ENCODE data around the gene SDK2.

SDK2 gene, protein sequence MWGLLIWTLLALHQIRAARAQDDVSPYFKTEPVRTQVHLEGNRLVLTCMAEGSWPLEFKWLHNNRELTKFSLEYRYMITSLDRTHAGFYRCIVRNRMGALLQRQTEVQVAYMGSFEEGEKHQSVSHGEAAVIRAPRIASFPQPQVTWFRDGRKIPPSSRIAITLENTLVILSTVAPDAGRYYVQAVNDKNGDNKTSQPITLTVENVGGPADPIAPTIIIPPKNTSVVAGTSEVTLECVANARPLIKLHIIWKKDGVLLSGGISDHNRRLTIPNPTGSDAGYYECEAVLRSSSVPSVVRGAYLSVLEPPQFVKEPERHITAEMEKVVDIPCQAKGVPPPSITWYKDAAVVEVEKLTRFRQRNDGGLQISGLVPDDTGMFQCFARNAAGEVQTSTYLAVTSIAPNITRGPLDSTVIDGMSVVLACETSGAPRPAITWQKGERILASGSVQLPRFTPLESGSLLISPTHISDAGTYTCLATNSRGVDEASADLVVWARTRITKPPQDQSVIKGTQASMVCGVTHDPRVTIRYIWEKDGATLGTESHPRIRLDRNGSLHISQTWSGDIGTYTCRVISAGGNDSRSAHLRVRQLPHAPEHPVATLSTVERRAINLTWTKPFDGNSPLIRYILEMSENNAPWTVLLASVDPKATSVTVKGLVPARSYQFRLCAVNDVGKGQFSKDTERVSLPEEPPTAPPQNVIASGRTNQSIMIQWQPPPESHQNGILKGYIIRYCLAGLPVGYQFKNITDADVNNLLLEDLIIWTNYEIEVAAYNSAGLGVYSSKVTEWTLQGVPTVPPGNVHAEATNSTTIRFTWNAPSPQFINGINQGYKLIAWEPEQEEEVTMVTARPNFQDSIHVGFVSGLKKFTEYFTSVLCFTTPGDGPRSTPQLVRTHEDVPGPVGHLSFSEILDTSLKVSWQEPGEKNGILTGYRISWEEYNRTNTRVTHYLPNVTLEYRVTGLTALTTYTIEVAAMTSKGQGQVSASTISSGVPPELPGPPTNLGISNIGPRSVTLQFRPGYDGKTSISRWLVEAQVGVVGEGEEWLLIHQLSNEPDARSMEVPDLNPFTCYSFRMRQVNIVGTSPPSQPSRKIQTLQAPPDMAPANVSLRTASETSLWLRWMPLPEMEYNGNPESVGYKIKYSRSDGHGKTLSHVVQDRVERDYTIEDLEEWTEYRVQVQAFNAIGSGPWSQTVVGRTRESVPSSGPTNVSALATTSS (N-terminal part only)

DNA sequence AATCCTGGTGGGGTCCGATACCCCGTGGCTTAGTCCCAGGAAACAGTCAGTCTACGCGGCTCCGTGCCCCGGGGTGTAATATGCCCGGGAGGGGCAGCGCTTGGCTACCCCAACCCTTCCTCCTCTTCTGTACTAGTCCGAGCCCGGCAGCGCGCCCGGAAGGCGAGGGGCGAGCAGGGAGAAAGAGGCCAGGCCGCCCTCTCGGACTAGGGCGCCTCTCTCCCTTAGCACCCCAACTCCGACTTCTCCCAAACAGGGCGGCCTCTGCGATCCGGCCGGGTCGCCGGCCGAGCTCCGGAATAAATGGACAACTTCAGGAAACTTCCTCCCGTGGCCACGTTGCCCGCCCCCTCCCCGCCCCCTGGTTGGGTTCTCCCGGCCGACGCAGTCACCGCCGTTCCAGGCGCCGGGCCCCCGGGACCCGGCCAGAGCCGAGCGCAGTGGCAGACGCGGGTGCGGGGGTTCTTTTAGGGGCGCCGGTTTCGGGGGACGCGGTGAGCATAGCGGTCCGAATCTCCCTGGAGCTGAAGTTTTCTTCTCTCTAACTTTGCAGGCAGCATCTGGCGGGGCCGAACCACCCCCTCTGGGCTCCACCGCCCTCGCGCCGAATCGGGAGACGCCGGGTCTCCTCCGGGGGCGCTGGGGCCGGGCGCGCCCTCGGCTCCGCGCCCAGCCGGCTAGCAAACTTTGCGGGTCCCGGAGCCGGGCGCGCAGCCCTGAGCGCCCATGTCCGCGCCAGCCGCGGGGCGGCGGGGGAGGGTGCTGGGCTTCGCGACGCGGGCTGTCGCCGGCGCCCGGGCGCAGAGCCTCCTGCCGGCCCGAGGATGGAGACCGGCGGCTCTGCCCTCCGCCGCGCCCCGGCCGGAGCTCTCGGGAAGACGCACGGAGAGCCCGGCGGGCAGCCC, at the start of gene SDK2:
SDK2 (minus strand) TSS at position 301 of the 905 bp plus-strand sequence. CDS start 357 bp downstream, outside the sequence.
- DNase-seq: no peak

DNA sequence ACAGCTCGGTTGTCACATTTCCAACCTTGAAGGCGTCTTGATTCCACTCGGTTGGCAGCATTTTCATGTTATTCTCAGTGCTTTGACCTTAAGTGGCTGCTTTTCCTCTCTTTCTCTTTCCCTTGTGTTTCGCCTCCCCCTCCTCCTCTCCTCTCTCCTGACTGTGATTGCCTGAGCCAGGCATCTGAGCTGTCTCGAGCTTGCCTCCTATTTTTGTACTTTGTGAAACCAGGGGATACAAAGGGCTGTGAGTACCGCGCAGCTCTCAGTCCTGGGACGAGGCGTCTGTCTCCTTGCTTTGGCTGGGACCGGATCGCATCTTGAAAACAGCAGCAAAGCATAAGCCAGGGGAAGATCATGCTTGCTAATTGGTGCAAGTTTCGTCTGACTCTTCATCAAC, 48.8 kb upstream of the SDK2 start:
- DNase-seq: no peak

DNA sequence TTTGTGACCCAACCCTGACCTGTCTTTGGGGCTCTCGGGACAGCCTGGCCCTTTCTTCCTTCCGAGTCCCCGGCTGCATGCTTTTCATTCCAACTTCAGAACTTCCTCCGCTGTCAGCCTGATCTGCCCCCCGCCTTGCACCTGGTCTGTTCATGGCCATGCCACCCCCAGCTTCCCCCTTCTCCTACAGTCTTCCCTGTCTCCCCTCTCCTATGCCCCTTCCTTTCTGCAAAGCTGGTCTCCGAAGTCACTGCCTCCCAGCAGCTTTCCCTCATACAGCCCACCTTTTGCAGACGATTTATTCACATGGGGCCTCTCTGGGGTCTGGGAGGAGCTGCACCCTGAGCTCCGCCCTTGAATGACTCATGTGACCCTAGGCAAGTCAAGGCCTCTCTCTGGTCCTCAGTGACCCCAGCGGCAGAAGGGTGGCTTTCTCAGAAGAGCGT, 47.1 kb upstream of the SDK2 start:
- DNase-seq: no peak

DNA sequence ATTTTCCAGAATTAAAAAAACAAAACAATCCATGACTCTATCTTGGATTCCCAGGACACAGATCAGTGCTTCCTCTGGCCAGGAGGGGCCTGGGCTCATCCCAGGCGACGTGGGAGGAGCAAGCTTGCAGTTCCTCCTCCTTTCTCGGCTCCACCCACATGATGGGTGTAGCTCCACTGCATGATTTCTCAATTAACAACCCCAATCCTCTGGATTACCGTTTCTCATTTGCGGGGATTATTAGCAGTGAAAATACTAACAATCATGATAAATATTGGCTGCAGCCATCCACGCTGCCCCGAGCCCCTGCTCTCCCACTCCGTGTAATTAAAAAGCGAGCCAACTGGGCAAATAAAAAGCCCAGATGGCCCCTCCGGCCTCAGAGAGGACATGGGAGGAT, 46.4 kb upstream of the SDK2 start:
- DNase-seq: no peak

DNA sequence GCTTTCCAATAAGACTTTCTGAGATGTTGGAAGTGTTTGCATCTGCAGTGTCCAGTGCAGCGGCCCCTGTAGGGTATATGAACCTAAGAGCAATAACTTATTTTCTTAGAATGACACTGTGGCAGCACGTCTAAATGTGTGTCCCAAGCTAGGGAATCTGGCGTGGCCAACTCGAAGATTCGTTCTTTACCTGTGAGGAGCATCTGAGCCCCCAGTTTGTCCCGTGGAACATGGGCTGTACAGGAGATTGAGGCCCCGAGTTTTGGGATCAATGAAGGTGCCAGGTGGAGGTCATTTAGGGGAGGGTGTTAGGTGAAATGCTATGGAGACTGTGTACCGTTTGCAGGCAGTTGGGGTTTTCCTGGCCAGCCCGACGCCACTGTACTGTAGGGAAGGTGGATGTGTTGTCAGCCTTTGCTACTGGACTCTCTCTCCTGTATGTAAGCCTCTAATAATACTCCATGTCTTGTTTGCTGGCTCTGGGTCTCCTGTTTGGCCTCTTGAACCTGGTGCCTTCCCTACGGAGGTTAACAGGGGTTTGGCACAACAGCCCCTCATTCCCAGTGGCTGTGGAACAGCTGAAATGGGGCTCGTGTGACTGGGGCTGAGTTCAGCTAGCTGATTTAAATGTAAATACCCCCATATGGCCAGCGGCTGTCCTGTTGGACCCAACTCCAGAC, 45.5 kb upstream of the SDK2 start:
- no peak for DNase-seq

DNA sequence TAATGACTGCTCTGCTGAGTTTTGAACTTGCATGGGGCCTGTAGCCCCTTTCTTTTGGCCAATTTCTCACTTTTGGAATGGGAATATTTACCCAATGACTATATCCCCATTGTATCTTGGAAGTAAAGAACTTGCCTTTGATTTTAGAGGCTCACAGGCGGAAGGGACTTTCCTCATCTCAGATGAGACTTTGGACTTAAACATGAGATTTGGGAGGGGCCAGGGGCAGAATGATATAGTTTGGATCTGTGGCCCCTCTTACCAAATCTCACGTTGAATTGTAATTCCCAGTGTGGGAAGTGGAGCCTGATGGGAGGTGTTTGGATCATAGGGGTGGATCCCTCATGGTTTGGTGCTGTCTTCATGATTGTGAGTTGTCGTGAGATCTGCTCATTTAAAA, 42.7 kb upstream of the SDK2 start:
- DNase-seq: no peak

DNA sequence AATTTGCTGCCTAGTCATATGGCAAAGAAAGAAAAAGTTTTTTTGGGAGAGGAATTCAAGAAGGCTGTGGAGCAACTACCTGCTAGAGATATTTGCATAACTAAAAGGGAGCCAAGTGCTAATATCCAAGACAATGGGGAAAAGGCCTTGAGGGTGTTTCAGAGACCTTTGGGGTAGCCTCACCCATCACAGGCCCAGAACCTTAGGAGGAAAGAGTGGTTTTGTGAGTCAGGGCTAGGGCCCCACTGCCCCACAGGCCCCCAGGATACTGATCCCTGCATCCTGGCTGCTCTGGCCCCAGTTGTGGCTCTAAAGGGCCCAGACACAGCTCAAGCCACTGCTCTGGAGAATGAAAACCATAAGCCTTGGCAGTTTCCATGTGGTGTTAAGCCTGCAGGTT, 41.9 kb upstream of the SDK2 start:
- no peak for DNase-seq

DNA sequence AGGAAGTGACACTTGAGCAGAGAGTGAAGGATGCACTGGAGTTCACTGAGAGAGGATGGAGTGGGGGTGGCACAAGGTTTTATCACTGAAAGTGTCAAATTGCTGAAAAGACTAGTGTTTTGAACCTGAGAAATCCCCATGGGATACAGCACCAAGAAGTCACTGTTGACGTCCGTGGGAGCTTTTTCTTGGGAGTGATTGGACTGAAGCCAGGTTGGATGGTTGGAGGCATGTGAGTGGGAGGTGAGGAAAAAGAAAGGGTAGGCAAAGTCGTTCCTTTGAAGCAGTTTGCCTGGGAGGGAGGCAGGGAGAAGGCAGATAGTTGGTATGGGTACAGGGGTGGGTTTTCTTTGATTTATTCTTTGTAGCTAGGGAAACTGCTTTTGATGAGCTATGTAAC, 39.9 kb upstream of the SDK2 start:
- DNase-seq: no peak

DNA sequence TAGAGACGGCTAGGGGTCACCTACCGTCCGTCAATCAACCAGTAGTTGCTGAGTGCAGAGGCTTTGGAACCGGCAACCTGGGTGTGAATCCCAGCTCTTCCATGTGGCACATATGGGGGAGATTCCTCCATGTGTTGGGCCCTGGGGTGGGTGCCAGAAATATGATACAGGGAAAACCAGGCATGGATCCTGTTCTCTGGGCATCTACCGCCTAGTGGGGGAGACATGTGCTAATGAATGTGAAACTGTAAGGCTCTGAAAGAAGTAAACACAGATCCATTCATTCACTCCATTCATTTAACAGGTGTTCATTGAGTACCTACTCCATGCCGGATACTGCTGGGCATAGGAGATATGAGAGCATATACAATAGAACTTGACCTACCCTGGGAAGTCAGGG, 39.5 kb upstream of the SDK2 start:
- no peak for DNase-seq

DNA sequence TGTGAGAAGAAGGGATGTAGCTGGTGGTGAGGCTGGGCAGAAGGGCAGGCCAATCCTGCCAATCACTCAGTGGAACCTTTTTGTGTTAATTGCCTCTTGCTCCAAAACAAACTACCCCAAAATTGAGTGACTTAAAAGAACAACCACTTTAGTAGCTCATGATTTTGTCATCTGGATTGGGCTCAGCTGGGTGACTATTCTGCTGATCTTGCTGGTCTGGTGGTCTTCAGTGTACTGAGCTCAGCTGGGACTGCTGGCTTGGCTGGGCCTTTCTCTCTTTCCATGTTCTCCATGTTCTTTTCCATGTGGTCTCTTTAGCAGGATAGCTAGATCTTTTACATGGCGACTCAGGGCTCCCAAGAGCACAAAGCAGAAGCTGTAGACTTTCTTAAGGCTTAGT, 37.7 kb upstream of the SDK2 start:
- no peak for DNase-seq

DNA sequence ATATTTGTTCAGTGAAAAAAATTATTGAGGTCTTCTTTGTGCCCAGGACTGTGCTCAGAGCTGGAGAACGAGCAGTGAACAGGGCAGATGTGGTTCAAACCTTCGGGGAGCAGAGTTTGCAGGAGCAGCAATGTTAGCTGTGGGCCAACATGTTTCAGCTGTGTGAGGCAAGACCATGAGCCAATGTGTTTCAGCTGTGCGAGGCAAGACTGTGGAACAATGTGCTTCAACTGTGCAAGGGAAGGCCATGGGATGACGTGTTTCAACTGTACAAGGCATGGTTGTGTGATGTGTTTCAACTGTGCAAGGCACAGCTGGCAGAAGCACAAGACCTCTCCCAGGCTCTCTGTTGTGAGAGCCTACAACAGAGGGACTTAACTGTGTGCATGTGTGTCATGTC, 35.2 kb upstream of the SDK2 start:
- no peak for DNase-seq

DNA sequence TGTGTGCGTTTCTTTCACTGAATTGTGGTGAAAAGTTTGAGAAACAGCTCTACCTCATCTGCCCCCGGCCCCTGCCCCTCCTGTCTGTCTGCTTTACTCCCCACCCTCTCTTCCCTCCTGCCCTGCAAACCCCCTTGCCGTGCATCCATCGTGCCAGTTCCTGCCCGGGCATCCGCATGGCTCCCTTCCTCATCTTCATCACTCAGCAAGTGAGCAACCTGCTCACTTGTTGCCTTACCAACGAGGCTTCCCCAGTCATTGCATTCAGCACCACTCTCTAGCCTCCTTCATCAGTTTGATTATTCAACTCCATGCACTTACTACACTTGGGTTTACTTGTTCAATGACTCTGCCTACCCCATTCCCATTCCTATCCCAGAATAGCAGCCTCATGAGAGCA, 34.8 kb upstream of the SDK2 start:
- DNase-seq: no peak

DNA sequence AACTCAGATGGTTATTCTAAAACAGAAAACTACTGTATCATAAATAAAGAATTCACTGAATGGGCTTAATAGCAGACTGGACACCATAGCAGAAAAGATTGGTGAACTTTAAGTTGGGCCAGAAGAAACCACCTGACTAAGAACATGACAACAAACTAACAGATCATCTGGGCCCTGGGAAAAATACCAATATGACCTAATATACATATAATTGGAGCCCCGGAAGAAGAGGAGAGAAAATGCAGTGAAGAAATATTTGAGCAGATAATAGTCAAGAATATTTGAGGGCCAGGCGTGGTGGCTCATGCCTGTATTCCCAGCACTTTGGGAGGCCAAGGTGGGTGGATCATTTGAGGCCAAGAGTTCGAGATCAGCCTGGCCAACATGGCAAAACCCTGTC, 25.5 kb upstream of the SDK2 start:
- no peak for DNase-seq

DNA sequence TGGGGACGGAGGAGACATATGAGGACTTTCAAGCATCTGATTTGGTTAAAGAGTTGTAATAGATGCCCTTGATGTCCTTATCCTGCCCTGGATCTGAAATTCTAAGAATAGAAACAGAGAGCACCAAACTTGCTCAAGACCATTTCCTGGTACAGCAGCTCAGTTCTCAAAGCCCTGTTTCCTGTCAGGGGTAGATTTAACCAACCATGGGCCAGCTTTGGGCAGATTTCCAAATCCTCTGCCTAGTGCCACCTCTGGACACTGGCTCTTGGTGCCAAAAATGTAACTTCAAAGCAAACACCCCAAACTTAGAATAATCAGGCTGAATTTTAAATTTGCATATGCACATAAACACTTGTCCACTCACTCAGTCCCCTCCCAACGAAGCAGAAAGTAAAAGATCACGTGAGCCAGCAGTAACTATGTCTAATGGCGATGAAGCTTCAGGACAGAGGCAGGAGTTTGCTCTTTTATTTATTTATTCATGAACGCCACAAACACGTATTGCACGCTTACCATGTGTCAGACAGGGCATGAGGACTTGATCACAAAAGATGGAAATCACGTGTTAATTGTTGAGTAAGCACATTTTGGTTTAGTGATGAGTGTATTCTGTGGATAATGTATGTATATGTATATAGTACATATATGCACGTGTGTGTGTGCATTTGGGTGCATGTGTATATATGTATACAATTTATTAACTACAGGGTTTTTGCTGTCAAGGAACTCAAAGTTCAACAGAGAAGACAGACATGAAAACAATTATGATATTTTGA, 23.1 kb upstream of the SDK2 start:
- DNase-seq: no peak

DNA sequence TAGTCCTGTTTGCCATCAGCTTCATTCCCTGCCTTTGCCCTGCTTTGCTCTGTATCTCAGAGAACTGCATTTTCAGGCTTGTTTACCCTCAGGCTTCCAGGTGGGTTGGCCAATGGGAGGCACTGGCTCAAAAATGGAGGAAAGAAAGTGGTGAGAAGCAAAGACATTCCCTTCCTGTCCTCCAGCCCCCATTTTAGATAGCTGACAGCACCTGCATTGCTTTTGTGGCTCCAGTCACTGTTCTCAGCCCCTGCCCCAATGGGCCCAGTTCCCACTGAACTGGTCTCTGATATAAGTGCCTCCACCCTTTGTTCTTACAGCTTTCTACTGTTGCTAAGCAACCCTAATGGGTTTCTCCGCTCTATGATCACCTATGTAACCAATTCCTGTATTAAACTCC, 19.4 kb upstream of the SDK2 start:
- no peak for DNase-seq

DNA sequence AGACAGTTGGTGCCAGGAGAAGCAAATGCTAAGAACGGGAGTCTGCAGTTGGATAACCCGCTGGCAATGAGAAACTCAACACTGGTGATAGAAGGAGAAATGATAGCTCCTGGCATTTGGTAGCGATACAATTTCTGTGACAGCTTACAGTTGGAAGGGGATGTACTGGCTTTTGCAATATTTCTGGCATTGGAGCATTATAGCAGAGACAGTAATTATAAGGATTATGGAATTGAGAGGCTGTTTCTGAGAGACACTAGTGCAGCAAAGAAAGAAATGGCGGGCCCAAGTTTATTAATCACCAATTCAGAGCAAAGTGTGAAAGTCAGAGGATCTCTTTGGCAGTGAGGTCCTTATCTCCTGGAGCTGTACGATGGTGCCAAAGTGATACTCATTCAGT, 16.1 kb upstream of the SDK2 start:
- DNase-seq: no peak

DNA sequence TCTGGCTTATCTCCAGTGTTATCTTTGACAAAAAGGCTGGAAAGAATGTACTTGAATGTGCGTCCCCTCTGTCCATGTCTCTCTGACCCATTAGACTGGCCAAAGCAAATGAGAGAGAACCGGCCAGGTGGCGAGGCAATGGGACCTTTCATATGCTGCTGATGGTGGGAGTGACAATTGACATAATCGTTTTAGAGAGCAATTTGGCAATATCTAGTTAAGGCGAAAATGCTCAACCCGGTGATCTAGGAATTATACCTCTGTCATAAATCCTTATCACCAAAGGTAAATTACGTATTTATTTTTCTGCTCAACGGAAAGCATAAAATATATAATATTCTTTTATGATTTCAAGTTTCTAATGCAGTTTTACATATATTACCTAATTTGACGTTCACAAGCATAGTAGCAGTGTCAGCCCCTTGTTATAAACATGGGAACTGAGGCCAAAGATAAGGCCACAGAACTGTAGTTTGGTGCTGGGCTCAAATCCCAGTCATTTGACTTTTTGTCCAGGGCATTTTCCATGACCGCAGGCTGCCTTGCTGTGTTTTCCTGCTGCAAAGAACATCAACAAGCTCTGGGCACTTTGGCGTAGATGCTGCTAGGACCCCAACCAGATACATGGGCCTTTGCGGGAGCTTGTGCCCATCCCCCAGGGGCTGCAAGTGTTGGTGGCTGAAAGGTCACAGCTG, 14.7 kb upstream of the SDK2 start:
- no peak for DNase-seq

DNA sequence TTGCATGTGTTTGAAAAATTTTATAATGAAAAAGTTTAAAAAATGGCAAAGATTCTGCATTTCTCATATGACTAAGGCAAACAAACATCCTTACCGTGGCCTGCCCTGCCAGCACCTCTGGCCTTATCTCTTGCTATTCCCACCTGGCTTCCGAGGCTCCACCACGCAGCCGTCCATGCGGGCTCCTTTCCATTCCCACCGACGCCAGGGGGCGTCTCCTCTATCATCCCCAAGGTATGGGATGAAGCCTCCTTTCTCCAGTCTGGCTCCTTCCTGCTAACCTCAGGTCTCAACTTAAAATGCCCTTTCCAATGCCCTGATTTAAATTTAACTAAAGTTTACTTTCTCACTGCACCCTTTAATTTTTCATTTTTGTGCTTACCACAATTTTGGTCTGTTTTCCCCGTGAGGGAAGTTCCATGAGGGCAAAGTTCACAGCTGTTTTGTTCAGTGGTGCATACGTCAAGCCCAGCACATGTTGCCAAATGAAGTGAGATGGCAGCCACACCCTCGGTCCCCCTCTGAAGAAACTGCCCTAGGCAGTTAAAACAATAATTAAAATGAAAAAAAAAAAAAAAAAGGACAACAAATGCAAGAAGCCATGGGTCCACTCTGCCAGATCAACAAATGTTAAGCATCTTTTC, 13.3 kb upstream of the SDK2 start:
- no peak for DNase-seq

DNA sequence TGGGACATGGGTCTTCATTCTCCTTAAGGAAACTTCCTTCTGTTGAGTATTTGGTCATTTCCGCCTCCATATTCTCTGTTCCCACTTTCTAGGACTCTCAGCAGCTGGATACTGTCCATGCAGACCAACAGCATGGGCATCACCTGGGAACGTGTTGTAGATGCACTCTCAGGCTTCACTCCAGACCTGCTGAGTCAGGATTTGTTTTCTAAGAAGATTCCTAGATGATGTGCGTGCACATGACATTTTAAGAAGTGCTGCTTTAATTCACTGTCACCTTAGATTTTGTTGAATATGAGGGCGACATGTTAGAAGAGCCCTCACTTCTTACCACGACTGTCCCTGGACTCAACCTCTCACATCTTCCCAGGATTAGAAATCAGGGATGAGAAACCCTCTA, 10.0 kb upstream of the SDK2 start:
- no peak for DNase-seq

DNA sequence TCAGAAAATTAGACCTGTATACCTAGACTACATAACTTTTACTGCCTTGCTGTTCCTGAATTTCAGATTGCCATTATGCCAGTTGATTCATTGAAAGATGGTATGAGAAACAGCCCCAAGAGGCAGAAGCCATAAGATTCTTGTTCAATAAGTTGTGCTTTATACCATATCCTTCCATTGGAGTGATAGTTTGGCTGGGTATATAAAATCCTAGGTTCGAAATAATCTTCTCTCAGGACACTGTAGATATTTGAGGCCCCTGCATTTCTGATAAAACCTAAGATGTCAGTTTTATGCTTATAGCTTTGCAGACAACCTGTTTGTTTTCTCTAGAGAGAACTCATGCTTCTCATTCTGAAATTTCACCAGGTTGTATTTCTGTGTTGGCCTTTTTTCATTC, 9.6 kb upstream of the SDK2 start:
- DNase-seq: no peak

Measured in stimulated activated CD4-positive, alpha-beta T cell treated with anti-CD3 and anti-CD28 coated beads, Interleukin-12 subunit alpha, Interleukin-12 subunit beta, amount 100 ng/mL, for 4 hours (primary cell).